IMR-90 (cell line): Measurements from ENCODE around the gene CXCL6. TPM values are rescaled to one million over a fixed set of nuclear protein-coding genes. Genes with fewer than 3 reads are reported as not detected.

Experiments used
- ATAC-seq: fragments of 200-7000 bp; cut with Tn5 transposase; 2 replicates; pipeline ENCODE4 v1.9.1; 2020; ENCODE audit warnings: low read depth, mild to moderate bottlenecking, moderate library complexity
- BruUV-seq: library from RNA; stranded (reverse); fragments of 400-500 nt; replicated peaks from 2 replicates; lab custom pipeline; 2021; lab: Mats Ljungman, UMichigan
- CTCF ChIA-PET: fragments of 300-600 bp; formaldehyde crosslinking; extraction: SDS; loops from one replicate; lab custom pipeline; 2021; ENCODE audit warnings: antibody characterized with exemption; lab: Yijun Ruan, JAX
- POLR2A ChIA-PET: fragments of 300-600 bp; sonication (Branson Sonifier 250); formaldehyde crosslinking; loops from one replicate; lab custom pipeline; 2022; ENCODE audit warnings: antibody characterized with exemption; ENCODE audit not compliant: unreplicated experiment; lab: Charles Lee
- DNase-seq: peaks from one replicate; pipeline ENCODE4 v3.0.0; 2013
- H2AFZ ChIP-seq: replicated peaks from 2 replicates; pipeline ENCODE3; 2013; ENCODE audit warnings: low read length, mild to moderate bottlenecking; ENCODE audit not compliant: poor library complexity
- H2AK5ac ChIP-seq: 2 replicates; pipeline ENCODE4 v1.6.1; 2013; ENCODE audit warnings: low read depth, low read length, inconsistent platforms
- H2AK9ac ChIP-seq: replicated peaks from 2 replicates; pipeline ENCODE3; 2013; ENCODE audit warnings: mild to moderate bottlenecking, low read depth, low read length, moderate library complexity; ENCODE audit not compliant: poor library complexity
- H2BK120ac ChIP-seq: 2 replicates; pipeline ENCODE4 v1.6.1; 2013; ENCODE audit warnings: low read depth, low read length, inconsistent platforms
- H2BK15ac ChIP-seq: 3 replicates; pipeline ENCODE4 v1.6.1; 2013; ENCODE audit warnings: low read depth, low read length, inconsistent platforms
- H2BK20ac ChIP-seq: 2 replicates; pipeline ENCODE4 v1.6.1; 2013; ENCODE audit warnings: low read depth, mild to moderate bottlenecking, inconsistent platforms, low read length, moderate library complexity
- H2BK5ac ChIP-seq: 2 replicates; pipeline ENCODE4 v1.6.1; 2013; ENCODE audit warnings: mild to moderate bottlenecking, low read depth, low read length, inconsistent platforms; ENCODE audit not compliant: poor library complexity, severe bottlenecking
- H3K14ac ChIP-seq: replicated peaks from 2 replicates; pipeline ENCODE4 v1.6.1; 2013; ENCODE audit warnings: low read depth, low read length, inconsistent platforms
- H3K18ac ChIP-seq: 2 replicates; pipeline ENCODE4 v1.6.1; 2013; ENCODE audit warnings: low read depth, low read length, control low read depth
- H3K23ac ChIP-seq: 2 replicates; pipeline ENCODE4 v1.6.1; 2013; ENCODE audit warnings: low read depth, low read length, inconsistent platforms
- H3K27ac ChIP-seq: 2 replicates; pipeline ENCODE4 v1.5.1; 2013; ENCODE audit warnings: mild to moderate bottlenecking, control low read depth, low read length; ENCODE audit not compliant: insufficient read depth
- H3K27me3 ChIP-seq: 2 replicates; pipeline ENCODE4 v1.6.1; 2013; ENCODE audit warnings: low read length; ENCODE audit not compliant: control insufficient read depth, insufficient read depth
- H3K36me3 ChIP-seq: 2 replicates; pipeline ENCODE4 v1.6.1; 2013; ENCODE audit warnings: low read length, mixed read lengths; ENCODE audit not compliant: control insufficient read depth, insufficient read depth
- H3K4ac ChIP-seq: 2 replicates; pipeline ENCODE4 v1.6.1; 2013; ENCODE audit warnings: low read depth, low read length, inconsistent platforms
- H3K4me1 ChIP-seq: 2 replicates; pipeline ENCODE4 v1.6.1; 2013; ENCODE audit warnings: low read length, mixed read lengths; ENCODE audit not compliant: control insufficient read depth, insufficient read depth
- H3K4me2 ChIP-seq: 2 replicates; pipeline ENCODE4 v1.6.1; 2013; ENCODE audit warnings: low read depth, mild to moderate bottlenecking, control low read depth, low read length, moderate library complexity
- H3K4me3 ChIP-seq: 2 replicates; pipeline ENCODE4 v1.5.1; 2013; ENCODE audit warnings: low read depth, mild to moderate bottlenecking, control low read depth, low read length, moderate library complexity; ENCODE audit not compliant: insufficient read depth
- H3K56ac ChIP-seq: 2 replicates; pipeline ENCODE4 v1.6.1; 2013; ENCODE audit warnings: low read length, inconsistent platforms; ENCODE audit not compliant: insufficient read depth; ENCODE audit errors: extremely low read depth
- H3K79me1 ChIP-seq, 2 experiments: 2 replicates each; pipeline ENCODE4 v1.6.1; 2013; ENCODE audit warnings: low read length in 2 of 2, inconsistent platforms in 1 of 2, low read depth in 1 of 2
- H3K9ac ChIP-seq: 2 replicates; pipeline ENCODE4 v1.6.1; 2013; ENCODE audit warnings: low read depth, low read length, control low read depth
- H3K9me1 ChIP-seq: 2 replicates; pipeline ENCODE4 v1.6.1; 2013; ENCODE audit warnings: low read length, inconsistent platforms; ENCODE audit not compliant: insufficient read depth
- H3K9me3 ChIP-seq: 2 replicates; pipeline ENCODE4 v1.6.1; 2013; ENCODE audit warnings: low read length; ENCODE audit not compliant: control insufficient read depth, insufficient read depth
- H4K20me1 ChIP-seq: 2 replicates; pipeline ENCODE4 v1.6.1; 2013; ENCODE audit warnings: low read length, inconsistent platforms; ENCODE audit not compliant: insufficient read depth
- H4K5ac ChIP-seq: 2 replicates; pipeline ENCODE4 v1.6.1; 2013; ENCODE audit warnings: mild to moderate bottlenecking, low read depth, low read length, control low read depth
- H4K8ac ChIP-seq, 2 experiments: 2 replicates each; pipeline ENCODE4 v1.6.1; 2013; ENCODE audit warnings: low read depth in 2 of 2, low read length in 2 of 2, control low read depth in 1 of 2, inconsistent platforms in 1 of 2
- H4K91ac ChIP-seq: 2 replicates; pipeline ENCODE4 v1.6.1; 2013; ENCODE audit warnings: low read depth, low read length, inconsistent platforms; ENCODE audit not compliant: insufficient read depth
- RFX5 ChIP-seq: IDR thresholded peaks from 2 replicates; pipeline ENCODE4 v1.8.0; 2012; ENCODE audit warnings: low read depth, mild to moderate bottlenecking, low read length, moderate library complexity
- WGBS, 2 experiments: methylation state at CpG; one replicate each; pipeline versions ENCODE4 v1.1.5 to v1.1.7; 2013; ENCODE audit warnings: missing lambda C conversion rate in 2 of 2; ENCODE audit not compliant: insufficient read length in 1 of 2; ENCODE audit errors: extremely low coverage in 2 of 2; 5-methylcytosine and 5-hydroxymethylcytosine counted together
- dilution Hi-C: fragments of 300-500 bp; cut with HindIII; formaldehyde crosslinking; loops from one replicate; pipeline ENCODE4 v1.14.3; 2018; ENCODE audit warnings: low sequenced_read_pairs; ENCODE audit not compliant: unreplicated experiment
- in situ Hi-C: fragments of 300-500 bp; cut with MboI; formaldehyde crosslinking; loops from 3 replicates; pipeline ENCODE4 v1.14.3; 2019; ENCODE audit warnings: low sequenced_read_pairs, inconsistent platforms, mixed read lengths
- intact Hi-C: fragments of 100-400 bp; cut with micrococcal nuclease; formaldehyde crosslinking; loops from 2 replicates; pipeline ENCODE4 v1.10.0; 2022
- polyA plus RNA-seq, 3 experiments: library from polyadenylated mRNA; depleted of rRNA; stranded (reverse); fragments of >200 nt; gene quantifications; 2 replicates each; pipeline ENCODE4 v1.2.3, GENCODE V29; 2012; ENCODE audit warnings: low replicate concordance in 1 of 3
- total RNA-seq: library from RNA; depleted of rRNA; stranded (reverse); fragments of >200 nt; gene quantifications from 2 replicates; pipeline ENCODE4 v1.2.3, GENCODE V29; 2012

The CXCL6 gene
- total and polyA plus RNA-seq, 2 of the 4 experiments (the other 2 are of a cell fraction) = not detected

DNA sequence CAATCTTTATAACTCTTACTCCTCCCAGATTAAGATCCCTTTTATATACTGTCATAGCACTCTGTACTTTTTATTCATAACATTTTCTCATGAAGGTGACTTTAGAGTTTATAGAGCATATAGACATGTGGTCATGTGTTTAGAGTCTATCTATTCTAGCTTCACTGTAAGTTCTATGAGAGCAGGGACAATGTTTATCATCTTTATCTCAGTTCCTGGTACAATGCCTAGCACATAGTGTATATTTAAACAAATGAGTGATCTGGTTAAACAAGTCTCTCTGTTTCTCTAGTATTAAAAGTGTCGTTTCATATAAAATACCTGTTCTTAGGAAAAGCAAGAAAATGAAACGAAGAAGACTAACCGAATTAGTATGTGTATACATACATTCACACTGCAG is 3.2 kb downstream of the CXCL6 start:
- BruUV-seq = no TSS peak
- H3K79me1 ChIP-seq = no peaks in the 10 kb centered on the region
- in situ Hi-C loops (no loop called here), intact Hi-C loops (no loop called here), dilution Hi-C loops (no loop called here)
- ATAC-seq (no peak), DNase-seq (no peak)
- peaks cover 15% of the 10 kb centered on the region for H3K27me3 ChIP-seq
- H3K4me2 ChIP-seq = no peak overlapping the region
- H3K4ac ChIP-seq = no peak overlapping the region
- no peak overlapping the region for H3K14ac ChIP-seq
- H4K91ac ChIP-seq = no peak overlapping the region
- no peak overlapping the region for H3K4me3 ChIP-seq
- no peaks in the 10 kb centered on the region for H3K9me3 ChIP-seq
- no peak overlapping the region for H3K56ac ChIP-seq
- 0 out of 2 replicates have a peak, but pooled peaks cover 2% of the 10 kb centered on the region for H3K4me1 ChIP-seq
- no peak overlapping the region for H2AFZ ChIP-seq
- no peak overlapping the region for H3K9ac ChIP-seq
- H2BK15ac ChIP-seq = no peak overlapping the region
- no peak overlapping the region for H2AK9ac ChIP-seq
- POLR2A ChIA-PET = no interaction called here
- H3K9me1 ChIP-seq = no peaks in the 10 kb centered on the region; the same call in 1 of the 2 replicates
- H2BK5ac ChIP-seq = no peak overlapping the region
- no peak overlapping the region for H3K27ac ChIP-seq
- no peak overlapping the region for H2BK120ac ChIP-seq
- no CpG with 5 or more reads among the region's 3 CpGs for WGBS, 2 experiments
- no peaks in the 10 kb centered on the region for H3K36me3 ChIP-seq
- no peak overlapping the region for H3K23ac ChIP-seq
- CTCF ChIA-PET = no interaction called here
- H4K8ac ChIP-seq = no peak overlapping the region
- H3K18ac ChIP-seq = no peak overlapping the region
- H2AK5ac ChIP-seq = no peak overlapping the region
- no peaks in the 10 kb centered on the region for H4K20me1 ChIP-seq
- H4K5ac ChIP-seq = no peak overlapping the region
- no peak overlapping the region for H2BK20ac ChIP-seq
- TF ChIP-seq RFX5 = no peak
